ENCODE results near the gene LUC7L.

DNA sequence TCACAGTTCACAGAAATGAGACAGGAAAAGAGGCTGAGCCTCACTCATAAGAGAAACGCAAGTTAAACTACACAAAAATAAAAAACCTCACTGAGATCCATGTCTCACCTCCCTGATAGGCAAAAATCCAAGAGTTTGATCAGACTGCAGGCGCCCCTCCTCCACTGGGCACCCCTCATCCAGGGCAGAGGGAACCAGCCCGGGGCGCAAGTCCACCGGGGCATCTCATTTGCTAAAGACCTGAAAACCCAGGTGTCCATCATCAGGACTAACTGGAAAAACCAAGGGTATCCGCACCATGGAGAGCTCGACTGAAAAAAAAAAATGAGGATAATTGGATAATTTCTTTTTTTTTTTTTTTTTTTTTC is 74.2 kb downstream of the LUC7L start:
- TF ChIP-seq POLR2A (IDR thresholded peaks at IDR 0.05) = no peak
- TF ChIP-seq, protein P1, sequence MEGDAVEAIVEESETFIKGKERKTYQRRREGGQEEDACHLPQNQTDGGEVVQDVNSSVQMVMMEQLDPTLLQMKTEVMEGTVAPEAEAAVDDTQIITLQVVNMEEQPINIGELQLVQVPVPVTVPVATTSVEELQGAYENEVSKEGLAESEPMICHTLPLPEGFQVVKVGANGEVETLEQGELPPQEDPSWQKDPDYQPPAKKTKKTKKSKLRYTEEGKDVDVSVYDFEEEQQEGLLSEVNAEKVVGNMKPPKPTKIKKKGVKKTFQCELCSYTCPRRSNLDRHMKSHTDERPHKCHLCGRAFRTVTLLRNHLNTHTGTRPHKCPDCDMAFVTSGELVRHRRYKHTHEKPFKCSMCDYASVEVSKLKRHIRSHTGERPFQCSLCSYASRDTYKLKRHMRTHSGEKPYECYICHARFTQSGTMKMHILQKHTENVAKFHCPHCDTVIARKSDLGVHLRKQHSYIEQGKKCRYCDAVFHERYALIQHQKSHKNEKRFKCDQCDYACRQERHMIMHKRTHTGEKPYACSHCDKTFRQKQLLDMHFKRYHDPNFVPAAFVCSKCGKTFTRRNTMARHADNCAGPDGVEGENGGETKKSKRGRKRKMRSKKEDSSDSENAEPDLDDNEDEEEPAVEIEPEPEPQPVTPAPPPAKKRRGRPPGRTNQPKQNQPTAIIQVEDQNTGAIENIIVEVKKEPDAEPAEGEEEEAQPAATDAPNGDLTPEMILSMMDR (IDR thresholded peaks at IDR 0.05) = no peak
- no peak for TF ChIP-seq EP300 (IDR thresholded peaks at IDR 0.05)
